Measurements from ENCODE around the gene TAB2. TPM values are rescaled to one million over a fixed set of nuclear protein-coding genes. Genes with fewer than 3 reads are reported as not detected.
"Not testable (repeated sequence)": the region's sequence is repeated elsewhere in the genome, so short reads cannot be mapped to it uniquely, and the experiment has no call there.

TAB2 gene
- total RNA-seq, 6 donors from 2014 or later = 46.5 to 99.5 (median 52.7) TPM

DNA sequence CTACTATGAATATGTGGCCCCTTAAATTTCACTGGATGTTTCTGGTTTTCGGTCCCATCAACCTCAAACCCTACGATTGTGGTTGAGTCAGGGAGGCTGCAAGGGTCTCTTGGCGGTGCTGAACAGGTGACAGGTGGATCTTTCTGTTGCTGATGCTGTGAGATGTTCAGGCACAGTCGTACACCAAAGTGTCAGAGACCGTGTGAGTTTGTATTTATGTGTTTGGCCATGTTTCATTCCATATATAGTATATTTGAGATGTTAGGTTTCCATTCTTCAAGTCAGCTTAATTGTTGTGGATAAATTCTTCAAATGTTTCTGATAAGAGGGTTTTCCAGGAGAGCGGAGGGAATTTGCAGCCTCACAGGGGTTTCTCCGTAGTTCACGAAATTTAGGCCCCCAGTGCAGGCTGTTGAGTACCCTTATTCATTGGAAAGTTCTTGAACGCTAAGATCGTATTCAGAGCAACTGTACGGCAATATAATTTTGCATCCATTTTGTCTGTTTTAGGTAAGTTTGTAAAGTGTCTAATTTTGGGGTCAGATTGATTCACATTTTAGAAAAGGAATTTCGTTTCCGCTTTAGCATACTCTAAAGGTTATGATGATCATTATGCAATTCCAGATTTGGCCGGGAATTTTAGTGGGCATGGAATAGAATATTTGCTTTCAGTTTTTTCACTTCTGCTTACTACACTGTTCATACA, 1.2 kb downstream of the TAB2 start:
- ATAC-seq (ENCODE audit: low FRiP score in 2 of 2) (no peak), DNase-seq (no peak)
- Histone ChIP-seq H3K4me3 (peak overlapping the region; percentile 69 to 94 (median 91)), H3K4me1 (peaks cover 24 to 46% (median 31%) of the 10 kb centered on the region in 4 donors), H3K27ac (peak overlapping the region; percentile 96 to 100 (median 99)), H3K36me3 (no peaks in the 10 kb centered on the region), H3K9me3 (no peaks in the 10 kb centered on the region), H3K27me3 (no peaks in the 10 kb centered on the region)
- WGBS, 2 donors = 1 to 2% methylated on average over 14 of the region's 14 CpGs
- TF ChIP-seq, protein P1, sequence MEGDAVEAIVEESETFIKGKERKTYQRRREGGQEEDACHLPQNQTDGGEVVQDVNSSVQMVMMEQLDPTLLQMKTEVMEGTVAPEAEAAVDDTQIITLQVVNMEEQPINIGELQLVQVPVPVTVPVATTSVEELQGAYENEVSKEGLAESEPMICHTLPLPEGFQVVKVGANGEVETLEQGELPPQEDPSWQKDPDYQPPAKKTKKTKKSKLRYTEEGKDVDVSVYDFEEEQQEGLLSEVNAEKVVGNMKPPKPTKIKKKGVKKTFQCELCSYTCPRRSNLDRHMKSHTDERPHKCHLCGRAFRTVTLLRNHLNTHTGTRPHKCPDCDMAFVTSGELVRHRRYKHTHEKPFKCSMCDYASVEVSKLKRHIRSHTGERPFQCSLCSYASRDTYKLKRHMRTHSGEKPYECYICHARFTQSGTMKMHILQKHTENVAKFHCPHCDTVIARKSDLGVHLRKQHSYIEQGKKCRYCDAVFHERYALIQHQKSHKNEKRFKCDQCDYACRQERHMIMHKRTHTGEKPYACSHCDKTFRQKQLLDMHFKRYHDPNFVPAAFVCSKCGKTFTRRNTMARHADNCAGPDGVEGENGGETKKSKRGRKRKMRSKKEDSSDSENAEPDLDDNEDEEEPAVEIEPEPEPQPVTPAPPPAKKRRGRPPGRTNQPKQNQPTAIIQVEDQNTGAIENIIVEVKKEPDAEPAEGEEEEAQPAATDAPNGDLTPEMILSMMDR (IDR thresholded peaks at IDR 0.05) = no peak
- peak in 1 of 4 donors; percentile 15 for TF ChIP-seq POLR2A (IDR thresholded peaks at IDR 0.05)

DNA sequence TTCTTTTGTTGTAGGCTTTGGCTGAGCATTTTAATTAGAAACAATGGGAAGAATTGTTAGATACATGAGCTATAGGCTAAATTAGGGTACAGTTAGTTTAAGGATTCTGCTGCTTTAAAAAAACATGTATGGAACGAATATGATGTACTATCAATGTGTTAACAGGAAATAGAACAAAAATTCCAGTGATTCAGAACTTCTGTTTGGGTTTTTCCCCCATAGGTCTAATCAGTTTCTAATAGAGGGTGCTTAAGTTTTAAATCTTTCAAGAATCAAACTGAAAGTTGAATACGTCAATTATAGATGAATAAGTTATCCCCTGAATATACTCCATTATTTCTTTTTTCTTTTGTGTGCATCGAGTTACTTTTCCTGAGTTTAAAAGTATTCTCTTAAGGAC, 1.9 kb downstream of the TAB2 start:
- Histone ChIP-seq H3K27ac (peak overlapping the region; percentile 96 to 100 (median 99)), H3K4me3 (peak overlapping the region in 3 of 4 donors; percentile 89 to 94 (median 93)), H3K36me3 (no peaks in the 10 kb centered on the region), H3K4me1 (peaks cover 25 to 53% (median 36%) of the 10 kb centered on the region in 4 donors), H3K9me3 (no peaks in the 10 kb centered on the region), H3K27me3 (no peaks in the 10 kb centered on the region)
- 7 to 8% methylated on average over 3 of the region's 3 CpGs for WGBS, 2 donors
- DNase-seq (no peak), ATAC-seq (ENCODE audit: low FRiP score in 2 of 2) (no peak)
- TF ChIP-seq EP300 (IDR thresholded peaks at IDR 0.05) (no peak), POLR2AphosphoS5 (IDR thresholded peaks at IDR 0.05) (no peak), POLR2A (IDR thresholded peaks at IDR 0.05) (no peak)
- TF ChIP-seq, protein P1 (IDR thresholded peaks at IDR 0.05) = no peak

DNA sequence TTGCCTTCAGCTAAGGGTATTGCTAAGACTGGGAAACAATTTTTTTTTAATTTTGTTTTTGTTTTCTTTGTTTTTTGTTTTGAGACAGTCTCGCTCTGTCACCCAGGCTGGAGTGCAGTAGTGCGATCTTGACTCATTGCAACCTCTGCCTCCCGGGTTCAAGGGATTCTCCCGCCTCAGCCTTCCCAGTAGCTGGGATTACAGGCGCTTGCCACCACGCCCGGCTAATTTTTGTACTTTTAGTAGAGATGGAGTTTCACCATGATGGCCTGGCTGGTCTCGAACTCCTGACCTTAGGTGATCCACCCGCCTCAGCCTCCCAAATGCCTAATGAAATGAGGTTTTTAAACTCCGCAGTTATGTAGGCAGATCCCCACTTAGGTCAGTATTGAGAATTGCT, 2.5 kb downstream of the TAB2 start:
- not testable (repeated sequence) for H3K9me3 ChIP-seq; H3K27me3 ChIP-seq; H3K36me3 ChIP-seq; DNase-seq; ATAC-seq (ENCODE audit: low FRiP score in 2 of 2)
- H3K4me1 ChIP-seq = peaks cover 31 to 59% (median 42%) of the 10 kb centered on the region in 4 donors
- H3K4me3 ChIP-seq = peak overlapping the region in 2 of 4 donors; percentile 89 to 93
- peak overlapping the region in 1 of 4 donors; percentile 100 for H3K27ac ChIP-seq
- WGBS, 2 donors = 76 to 87% methylated on average over 10 of the region's 10 CpGs

DNA sequence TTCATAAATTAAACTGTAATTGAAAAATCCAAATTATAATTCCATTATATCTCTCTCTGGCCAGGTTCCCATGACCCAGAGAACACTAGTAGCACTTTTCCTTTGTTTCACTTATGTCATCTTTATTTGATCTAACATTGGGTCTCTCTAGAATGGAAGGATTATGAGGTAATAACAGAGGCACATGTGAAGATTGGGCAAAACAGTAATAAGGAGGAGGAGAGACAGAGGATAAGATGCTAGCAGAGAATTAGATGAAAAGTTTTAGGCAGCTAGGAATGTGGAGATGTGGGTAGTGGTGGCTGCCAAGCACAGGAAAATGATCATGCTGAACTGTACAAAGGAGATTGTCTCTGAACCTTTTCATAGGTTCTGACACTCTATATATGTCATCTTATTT, 3.3 kb downstream of the TAB2 start:
- Histone ChIP-seq H3K27me3 (no peaks in the 10 kb centered on the region), H3K36me3 (no peaks in the 10 kb centered on the region), H3K27ac (peak overlapping the region in 1 of 4 donors; percentile 5), H3K4me1 (peaks cover 32 to 65% (median 48%) of the 10 kb centered on the region in 4 donors), H3K4me3 (no peak overlapping the region), H3K9me3 (no peaks in the 10 kb centered on the region)
- TF ChIP-seq EP300 (IDR thresholded peaks at IDR 0.05) (no peak), POLR2AphosphoS5 (IDR thresholded peaks at IDR 0.05) (no peak), POLR2A (IDR thresholded peaks at IDR 0.05) (no peak)
- TF ChIP-seq, protein P1 (IDR thresholded peaks at IDR 0.05) = no peak
- DNase-seq = no peak
- no peak for ATAC-seq (ENCODE audit: low FRiP score in 2 of 2)

DNA sequence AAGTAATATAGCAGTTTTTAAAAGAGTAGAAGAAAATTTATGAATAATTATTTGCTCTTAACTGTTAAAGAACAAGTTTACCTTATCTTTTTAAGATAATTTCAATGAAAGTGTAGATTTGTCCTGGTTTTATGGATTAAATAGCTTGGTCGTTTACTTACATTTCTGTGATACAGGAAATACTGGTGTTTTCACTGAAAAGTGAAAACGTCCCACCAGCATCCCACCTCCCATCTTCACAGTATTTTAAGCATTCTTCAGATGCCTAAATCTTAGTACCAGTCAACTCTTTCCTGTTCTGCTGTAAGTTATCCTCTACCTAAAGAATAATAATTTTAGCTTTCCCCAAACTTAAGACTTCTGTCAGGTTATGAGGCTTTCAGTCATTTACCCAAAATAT, 5.8 kb downstream of the TAB2 start:
- no peak for ATAC-seq (ENCODE audit: low FRiP score in 2 of 2)
- peaks cover 32 to 69% (median 50%) of the 10 kb centered on the region in 4 donors for H3K4me1 ChIP-seq
- 17 to 43% methylated on average over 2 of the region's 2 CpGs for WGBS, 2 donors
- H3K27me3 ChIP-seq = no peaks in the 10 kb centered on the region
- no peaks in the 10 kb centered on the region for H3K36me3 ChIP-seq
- H3K4me3 ChIP-seq = no peak overlapping the region
- DNase-seq = no peak
- no peak overlapping the region for H3K27ac ChIP-seq
- H3K9me3 ChIP-seq = no peaks in the 10 kb centered on the region
- TF ChIP-seq, protein P1 (IDR thresholded peaks at IDR 0.05) = no peak
- TF ChIP-seq POLR2A (IDR thresholded peaks at IDR 0.05) (no peak), EP300 (IDR thresholded peaks at IDR 0.05) (no peak)
